Measurements from ENCODE around the gene CDK5R2.
"Not testable (repeated sequence)": the region's sequence is repeated elsewhere in the genome, so short reads cannot be mapped to it uniquely, and the experiment has no call there.

CDK5R2 gene

DNA sequence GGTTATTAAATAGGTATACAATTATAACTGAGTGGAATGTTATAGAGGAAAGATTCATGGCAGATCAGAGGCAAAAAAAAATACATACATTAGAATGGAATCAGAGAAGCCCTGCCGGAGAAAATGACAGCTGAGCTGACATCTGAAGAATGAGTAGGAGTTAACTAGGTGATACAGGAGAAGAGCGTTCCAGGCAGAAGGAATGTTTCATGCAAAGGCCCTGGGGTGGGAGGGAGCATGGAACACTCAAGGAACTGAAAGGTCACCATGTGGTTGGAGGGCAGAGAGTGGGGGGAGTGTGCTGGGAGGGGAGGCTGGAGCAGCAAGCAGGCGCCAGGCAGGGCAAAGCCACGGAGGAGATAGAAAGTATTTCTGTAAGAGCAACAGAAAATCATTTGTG, 31.6 kb upstream of the CDK5R2 start:
- Histone ChIP-seq H3K4me3 (ENCODE audit: low read depth, low read length) (no peak overlapping the region), H3K27me3 (ENCODE audit: insufficient read depth, low read depth, severe bottlenecking) (no peaks in the 10 kb centered on the region), H3K9me3 (ENCODE audit: severe bottlenecking) (peaks cover 9% of the 10 kb centered on the region), H3K36me3 (no peaks in the 10 kb centered on the region), H3K27ac (no peak overlapping the region)
- no peak for DNase-seq
- TF ChIP-seq, protein P1, sequence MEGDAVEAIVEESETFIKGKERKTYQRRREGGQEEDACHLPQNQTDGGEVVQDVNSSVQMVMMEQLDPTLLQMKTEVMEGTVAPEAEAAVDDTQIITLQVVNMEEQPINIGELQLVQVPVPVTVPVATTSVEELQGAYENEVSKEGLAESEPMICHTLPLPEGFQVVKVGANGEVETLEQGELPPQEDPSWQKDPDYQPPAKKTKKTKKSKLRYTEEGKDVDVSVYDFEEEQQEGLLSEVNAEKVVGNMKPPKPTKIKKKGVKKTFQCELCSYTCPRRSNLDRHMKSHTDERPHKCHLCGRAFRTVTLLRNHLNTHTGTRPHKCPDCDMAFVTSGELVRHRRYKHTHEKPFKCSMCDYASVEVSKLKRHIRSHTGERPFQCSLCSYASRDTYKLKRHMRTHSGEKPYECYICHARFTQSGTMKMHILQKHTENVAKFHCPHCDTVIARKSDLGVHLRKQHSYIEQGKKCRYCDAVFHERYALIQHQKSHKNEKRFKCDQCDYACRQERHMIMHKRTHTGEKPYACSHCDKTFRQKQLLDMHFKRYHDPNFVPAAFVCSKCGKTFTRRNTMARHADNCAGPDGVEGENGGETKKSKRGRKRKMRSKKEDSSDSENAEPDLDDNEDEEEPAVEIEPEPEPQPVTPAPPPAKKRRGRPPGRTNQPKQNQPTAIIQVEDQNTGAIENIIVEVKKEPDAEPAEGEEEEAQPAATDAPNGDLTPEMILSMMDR (IDR thresholded peaks at IDR 0.05; ENCODE audit: low read depth, low read length): no peak

DNA sequence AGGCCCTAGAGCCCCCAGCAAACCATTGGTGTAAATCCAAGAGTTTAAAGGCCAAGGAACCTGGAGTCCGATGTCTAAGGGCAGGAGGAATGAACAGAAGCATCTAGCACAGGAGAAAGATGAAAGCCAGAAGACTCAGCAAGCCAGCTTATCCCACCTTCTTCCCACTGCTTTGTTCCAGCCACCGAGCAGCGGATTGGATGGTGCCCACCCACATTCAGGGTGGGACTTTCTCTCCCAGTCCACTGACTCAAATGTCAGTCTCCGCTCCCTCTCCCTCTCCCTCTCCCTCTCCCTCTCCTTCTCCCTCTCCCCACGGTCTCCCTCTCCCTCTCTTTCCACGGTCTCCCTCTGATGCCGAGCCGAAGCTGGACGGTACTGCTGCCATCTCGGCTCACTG, 29.0 kb upstream of the CDK5R2 start:
- H3K4me3 ChIP-seq (ENCODE audit: low read depth, low read length); DNase-seq; H3K27ac ChIP-seq; H3K36me3 ChIP-seq; H3K9me3 ChIP-seq (ENCODE audit: severe bottlenecking); H3K27me3 ChIP-seq (ENCODE audit: insufficient read depth, low read depth, severe bottlenecking): not testable (repeated sequence)

DNA sequence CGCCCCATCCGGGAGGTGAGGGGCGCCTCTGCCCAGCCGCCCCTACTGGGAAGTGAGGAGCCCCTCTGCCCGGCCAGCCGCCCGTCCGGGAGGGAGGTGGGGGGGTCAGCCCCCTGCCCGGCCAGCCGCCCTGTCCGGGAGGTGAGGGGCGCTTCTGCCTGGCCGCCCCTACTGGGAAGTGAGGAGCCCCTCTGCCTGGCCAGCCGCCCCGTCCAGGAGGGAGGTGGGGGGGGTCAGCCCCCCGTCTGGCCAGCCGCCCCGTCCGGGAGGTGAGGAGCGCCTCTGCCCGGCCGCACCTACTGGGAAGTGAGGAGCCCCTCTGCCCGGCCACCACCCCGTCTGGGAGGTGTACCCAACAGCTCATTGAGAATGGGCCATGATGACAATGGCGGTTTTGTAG, 27.7 kb upstream of the CDK5R2 start:
- not testable (repeated sequence) for H3K36me3 ChIP-seq, DNase-seq

DNA sequence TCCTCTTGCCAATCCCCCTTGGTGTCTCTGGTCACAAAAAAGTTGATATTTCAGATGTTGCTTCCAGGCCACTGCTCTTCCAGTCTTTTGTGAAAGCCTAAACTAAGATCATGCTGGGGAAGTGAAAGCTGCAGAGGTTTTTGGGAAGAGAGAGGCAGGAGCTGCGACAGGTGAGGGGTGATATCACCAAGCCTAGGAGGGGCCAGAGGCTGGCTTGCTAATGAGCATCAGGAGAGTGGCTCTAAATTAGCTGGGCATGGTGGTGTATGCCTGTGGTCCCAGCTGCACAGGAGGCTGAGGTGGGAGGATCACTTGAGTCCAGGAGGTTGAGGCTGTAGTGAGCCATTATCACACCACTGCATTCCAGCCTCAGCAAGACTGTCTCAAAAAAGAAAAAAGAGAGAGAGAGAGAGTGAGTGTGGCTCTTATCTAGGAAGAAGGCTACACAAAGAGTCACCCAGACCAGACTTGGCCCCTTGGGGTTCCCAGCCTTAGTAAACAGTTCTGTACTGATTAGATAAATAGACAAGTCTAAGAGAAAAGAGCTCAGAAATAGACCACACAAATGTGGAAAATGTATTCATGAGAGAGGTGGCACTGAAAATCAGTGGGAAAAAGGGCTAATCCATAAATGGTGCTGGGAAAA, 14.6 kb upstream of the CDK5R2 start:
- no peak overlapping the region for H3K4me3 ChIP-seq (ENCODE audit: low read depth, low read length)
- H3K27me3 ChIP-seq (ENCODE audit: insufficient read depth, low read depth, severe bottlenecking): no peaks in the 10 kb centered on the region
- H3K27ac ChIP-seq: no peak overlapping the region
- H3K36me3 ChIP-seq: no peaks in the 10 kb centered on the region
- DNase-seq: no peak
- H3K9me3 ChIP-seq (ENCODE audit: severe bottlenecking): no peaks in the 10 kb centered on the region
- TF ChIP-seq, protein P1 (IDR thresholded peaks at IDR 0.05; ENCODE audit: low read depth, low read length): no peak

More for the DNA sequence above, 27.7 kb upstream of the CDK5R2 start:
- H3K4me3 ChIP-seq (ENCODE audit: low read depth, low read length); H3K27ac ChIP-seq; H3K9me3 ChIP-seq (ENCODE audit: severe bottlenecking); H3K27me3 ChIP-seq (ENCODE audit: insufficient read depth, low read depth, severe bottlenecking): not testable (repeated sequence)

DNA sequence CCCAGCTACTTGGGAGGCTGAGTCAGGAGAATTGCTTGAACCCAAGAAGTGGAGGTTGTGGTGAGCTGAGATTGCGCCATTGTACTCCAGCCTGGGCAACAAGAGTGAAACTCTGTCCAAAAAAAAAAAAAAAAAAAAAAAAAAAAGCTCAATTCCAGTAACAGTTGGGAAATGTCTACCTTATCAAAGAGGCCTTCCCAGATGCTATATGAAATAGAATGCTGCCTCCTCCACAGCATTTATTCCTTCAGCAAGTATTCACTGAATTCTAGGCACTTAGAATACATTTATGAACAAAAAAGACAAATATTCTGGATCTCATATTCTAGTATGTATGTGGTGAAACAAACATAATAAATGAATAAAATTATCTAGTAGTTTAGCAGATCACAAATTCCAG, 12.8 kb upstream of the CDK5R2 start:
- TF ChIP-seq, protein P1 (IDR thresholded peaks at IDR 0.05; ENCODE audit: low read depth, low read length): no peak
- no peak for DNase-seq
- Histone ChIP-seq H3K4me3 (ENCODE audit: low read depth, low read length) (no peak overlapping the region), H3K9me3 (ENCODE audit: severe bottlenecking) (no peaks in the 10 kb centered on the region), H3K27me3 (ENCODE audit: insufficient read depth, low read depth, severe bottlenecking) (no peaks in the 10 kb centered on the region), H3K36me3 (peaks cover under 1% of the 10 kb centered on the region; the same call in 1 of the 2 replicates), H3K27ac (no peak overlapping the region)

DNA sequence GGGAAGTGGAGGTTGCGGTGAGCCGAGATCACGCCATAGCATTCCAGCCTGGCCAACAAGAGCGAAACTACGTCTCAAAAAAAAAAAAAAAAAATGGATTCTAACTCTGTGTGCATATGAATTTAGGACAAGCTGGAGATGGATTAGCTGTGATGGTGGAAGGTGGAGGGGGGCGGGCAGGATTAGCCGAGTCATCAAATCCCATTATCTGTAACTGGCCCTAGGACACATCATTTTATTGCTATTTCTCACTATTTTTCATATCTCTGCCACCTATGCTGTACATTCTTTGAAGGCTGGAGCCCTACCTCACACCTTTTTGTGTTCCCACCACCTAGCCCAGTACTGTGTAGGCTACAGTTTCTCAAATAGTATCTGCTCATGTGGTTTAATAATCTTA, 7.3 kb upstream of the CDK5R2 start:
- Histone ChIP-seq H3K4me3 (ENCODE audit: low read depth, low read length) (no peak overlapping the region), H3K27me3 (ENCODE audit: insufficient read depth, low read depth, severe bottlenecking) (no peaks in the 10 kb centered on the region), H3K9me3 (ENCODE audit: severe bottlenecking) (no peaks in the 10 kb centered on the region), H3K36me3 (peaks cover 2% of the 10 kb centered on the region; the same call in 1 of the 2 replicates), H3K27ac (no peak overlapping the region)
- no peak for DNase-seq
- TF ChIP-seq, protein P1 (IDR thresholded peaks at IDR 0.05; ENCODE audit: low read depth, low read length): no peak

DNA sequence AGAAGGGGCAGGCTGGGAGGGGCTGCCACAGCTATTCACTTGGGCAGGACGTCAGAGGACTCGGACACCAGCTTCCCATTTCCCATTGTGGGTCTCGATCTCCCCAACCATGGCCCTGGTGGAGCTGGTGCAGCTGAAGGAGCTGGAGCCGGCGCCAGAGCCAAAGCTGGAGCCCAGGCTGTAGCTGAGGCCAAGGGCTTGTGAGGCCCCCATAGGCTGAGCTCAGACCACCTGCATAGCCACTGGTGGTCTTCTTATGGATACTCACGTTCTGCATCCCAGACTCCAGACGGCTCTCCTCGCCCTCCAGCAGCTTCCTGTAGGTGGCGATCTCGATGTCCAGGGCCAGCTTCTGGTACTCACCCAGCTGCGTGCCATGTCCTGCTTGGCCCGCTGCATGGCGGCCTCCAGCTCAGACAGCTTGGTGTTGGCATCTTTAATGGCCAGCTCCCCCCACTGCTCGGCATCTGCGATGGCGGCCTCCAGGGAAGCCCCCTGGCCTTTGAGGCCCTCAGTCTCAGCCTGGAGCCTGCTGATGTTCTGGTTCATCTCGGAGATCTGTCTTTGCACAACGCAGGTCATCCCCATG, 6.0 kb upstream of the CDK5R2 start:
- H3K4me3 ChIP-seq (ENCODE audit: low read depth, low read length): no peak overlapping the region
- no peaks in the 10 kb centered on the region for H3K9me3 ChIP-seq (ENCODE audit: severe bottlenecking)
- H3K27ac ChIP-seq: no peak overlapping the region
- peaks cover 2% of the 10 kb centered on the region; the same call in 1 of the 2 replicates for H3K36me3 ChIP-seq
- TF ChIP-seq, protein P1 (IDR thresholded peaks at IDR 0.05; ENCODE audit: low read depth, low read length): peak; percentile 46
- H3K27me3 ChIP-seq (ENCODE audit: insufficient read depth, low read depth, severe bottlenecking): no peaks in the 10 kb centered on the region
- peak; percentile 34 for DNase-seq

All from WERI-Rb-1 (cell line).